Stimulated activated CD4-positive, alpha-beta T cell treated with anti-CD3 and anti-CD28 coated beads, TNF-alpha, amount 100 ng/mL, for 24 hours (primary cell): ENCODE results near the gene ITCH.
"Not testable (repeated sequence)": the region's sequence is repeated elsewhere in the genome, so short reads cannot be mapped to it uniquely, and the experiment has no call there.

Experiments
- DNase-seq, 3 experiments: peaks; one replicate each; pipeline ENCODE4 v3.0.0-alpha.2; 2020; ENCODE audit warnings: low read depth in 3 of 3

The ITCH gene

DNA sequence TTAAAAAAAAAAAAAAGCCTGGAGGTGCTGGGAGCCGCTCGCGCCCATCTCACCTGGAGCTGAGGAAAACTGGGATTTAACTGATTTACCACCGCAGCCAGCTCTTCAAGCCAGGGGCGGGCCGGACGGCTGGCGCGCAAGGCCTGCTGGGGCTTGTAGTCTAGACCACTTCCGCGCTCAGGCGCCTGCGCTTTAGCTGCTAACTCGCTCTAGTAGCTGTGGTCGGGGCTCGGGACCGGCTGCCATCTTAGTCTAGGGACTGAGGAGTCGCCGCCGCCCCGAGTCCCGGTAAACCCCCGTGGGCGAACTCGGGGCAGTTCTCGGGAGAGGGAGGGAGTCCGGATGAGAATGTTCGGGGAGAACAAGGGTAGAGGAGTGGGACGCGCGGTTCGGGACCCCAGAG lies at the start of gene ITCH:
ITCH (plus strand) TSS at position 212 of the 403 bp plus-strand sequence. CDS start 30,539 bp downstream, outside the sequence.
- peak; percentile 81 to 91 (median 85) for DNase-seq

DNA sequence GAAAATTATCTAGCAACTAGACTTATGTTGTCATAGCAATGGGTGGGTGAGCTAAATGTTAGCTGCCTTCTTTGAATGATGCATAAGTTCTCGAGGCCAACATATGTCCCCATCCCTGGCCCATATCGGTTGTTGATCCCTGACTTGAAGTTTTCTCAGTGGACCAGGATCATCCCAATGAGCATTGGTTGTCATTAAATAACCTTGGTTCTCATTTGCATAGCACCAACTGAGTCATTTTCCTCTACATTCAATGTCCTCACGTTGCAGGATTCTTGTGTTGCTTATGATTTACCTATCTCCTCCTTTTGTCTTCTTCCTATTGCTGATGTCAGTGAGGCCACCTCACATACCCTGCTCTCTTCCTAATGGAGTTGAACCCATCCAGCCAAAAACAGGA lies 47.8 kb upstream of the ITCH start:
- no peak for DNase-seq

DNA sequence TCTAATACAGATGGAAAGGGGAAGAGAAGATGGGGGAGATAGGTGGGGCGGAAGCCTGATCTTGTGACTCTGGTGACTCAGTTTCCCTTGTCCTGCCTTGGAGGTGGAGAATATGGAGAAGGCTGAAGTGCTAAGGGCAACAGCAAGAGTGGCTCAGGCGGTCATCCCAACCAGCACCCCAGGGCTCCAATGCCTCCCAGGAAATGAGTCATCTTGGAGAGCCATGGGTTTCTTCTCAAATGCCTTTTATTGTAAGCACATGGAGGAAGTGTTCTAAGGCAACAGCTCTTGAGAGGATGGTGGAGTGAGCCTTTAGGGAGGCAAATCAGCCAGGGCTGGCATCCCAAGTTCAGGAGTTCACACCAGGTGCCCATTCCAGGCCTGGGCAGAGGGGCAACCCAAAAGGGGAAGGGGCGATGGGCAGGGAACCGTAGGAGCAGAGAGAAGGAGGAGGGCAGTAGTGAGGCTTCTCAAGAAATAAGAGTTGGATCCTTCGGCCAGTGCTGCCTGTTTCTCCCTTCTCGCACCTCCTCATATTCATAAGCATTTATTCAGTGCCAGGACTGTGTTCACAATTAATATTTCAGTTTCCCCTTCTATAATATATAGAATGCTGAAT lies 46.8 kb upstream of the ITCH start:
- DNase-seq, result no peak

DNA sequence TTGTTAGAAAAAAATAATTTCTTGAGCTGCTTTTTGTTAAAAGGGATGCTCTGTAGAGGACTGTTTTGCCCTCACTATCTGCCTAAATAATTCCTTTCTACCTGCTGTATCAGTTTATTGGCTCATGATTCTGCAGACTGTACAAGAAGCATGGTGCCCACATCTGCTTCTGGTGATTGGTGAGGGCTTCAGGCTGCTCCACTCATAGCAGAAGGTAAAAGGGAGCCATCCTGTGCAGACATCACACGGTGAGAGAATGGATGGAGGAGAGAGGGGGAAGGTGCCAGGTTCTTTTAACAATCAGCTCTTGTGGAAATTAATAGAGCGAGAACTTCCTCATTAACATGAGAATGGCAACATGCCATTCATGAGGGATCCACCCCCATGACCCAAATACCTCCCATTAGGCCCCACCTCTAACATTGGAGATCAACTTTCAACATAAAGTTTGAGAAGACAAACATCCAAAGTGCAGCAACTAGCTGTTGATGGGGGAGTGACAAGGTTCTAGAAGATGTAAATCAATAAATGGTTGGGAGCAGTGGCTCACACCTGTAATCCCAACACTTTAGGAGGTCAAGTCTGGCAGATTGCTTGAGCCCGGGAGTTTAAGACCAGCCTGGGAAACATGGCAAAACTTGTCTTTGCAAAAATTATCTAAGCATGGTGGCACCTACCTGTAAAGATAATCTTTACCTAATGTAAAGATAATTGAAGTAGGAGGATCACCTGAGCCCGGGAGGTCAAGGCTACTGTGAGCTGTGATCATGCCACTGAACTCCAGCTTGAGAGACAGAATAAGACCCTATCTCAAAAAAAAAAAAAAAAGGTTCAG lies 44.2 kb upstream of the ITCH start:
- DNase-seq, result no peak

DNA sequence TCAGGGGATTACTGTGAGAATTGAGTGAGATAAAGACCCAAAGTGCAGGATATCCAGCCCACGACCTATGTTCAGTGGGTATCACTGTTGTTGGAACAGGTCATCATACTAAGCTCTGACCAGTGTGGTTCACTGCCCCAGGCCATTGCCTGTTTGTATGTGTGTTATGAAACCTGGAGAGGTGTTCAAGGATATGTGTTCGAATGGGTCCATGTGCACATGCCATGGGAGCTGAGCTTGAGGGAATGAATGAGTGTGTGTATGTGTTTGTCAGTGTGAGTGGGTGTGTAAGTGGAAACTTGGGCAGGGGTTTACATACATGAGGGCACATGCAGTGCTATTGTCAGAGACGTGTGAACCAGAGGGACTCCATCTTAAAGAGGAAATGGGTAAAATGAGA lies 42.2 kb upstream of the ITCH start:
- no peak for DNase-seq

DNA sequence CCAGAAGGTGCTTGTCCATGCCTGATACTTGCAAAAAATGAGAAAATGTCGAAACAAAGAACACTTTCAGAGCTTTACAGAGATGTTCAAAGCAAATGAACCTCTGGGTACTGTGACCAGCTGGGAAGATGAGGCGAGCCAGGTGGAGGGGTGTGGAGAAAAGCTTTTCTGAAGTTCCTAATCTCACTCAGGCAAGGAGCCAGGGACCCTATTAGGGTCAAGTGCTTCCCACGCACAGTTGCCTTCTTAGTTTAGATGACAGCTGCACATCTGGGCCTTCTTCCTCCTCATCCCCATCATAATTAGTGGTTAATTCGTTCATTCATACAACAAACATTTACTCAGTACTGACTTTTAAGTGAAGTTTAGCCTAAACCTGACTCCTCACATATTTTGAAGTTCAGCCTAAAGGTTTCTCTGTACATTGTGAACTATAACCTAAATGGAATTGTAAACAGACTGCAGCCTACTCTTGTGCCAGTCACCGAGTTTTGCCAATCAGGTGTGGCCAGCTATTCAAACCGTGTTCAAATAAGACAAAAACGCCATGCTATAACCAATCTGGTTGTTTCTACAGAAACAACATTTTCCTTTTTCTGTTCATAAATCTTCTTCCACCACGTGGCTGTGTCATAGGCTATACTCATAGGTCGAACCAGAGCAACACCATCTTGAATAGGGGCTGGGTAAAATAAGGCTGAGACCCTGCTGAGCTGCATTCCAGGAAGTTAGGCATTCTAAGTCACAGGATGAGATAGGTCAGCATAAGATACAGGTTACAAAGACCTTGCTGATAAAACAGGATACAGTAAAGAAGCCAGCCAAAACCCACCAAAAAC lies 40.6 kb upstream of the ITCH start:
- no peak for DNase-seq

DNA sequence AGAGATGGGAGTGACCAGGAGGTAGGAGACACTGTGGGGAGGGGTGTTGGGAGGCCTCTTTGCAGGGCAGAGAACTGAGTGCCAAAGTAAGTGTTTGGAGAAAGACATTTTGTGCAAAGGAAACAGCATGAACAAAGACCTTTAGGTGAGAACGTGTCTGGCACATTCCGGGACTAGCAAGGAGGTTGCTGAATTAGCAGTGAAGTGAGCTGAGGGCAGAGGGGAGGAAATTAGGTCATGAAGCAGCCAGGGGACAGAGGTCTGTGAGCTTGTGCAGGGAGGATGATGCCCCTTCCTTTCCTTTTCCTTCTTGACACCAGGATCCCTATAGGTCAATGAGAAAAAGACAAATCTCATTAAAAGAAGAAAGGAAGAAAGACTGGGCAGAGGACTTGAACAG lies 38.5 kb upstream of the ITCH start:
- no peak for DNase-seq

DNA sequence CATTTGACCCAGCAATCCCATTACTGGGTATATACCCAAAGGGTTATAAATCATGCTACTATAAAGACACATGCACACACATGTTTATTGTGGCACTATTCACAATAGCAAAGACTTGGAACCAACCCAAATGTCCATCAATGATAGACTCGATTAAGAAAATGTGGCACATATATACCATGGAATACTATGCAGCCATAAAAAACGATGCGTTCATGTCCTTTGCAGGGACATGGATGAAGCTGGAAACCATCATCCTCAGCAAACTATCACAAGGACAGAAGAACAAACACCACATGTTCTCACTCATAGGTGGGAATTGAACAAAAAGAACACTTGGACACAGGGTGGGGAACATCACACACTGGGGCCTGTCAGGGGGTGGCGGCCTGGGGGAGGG lies 34.9 kb upstream of the ITCH start:
- DNase-seq, result not testable (repeated sequence)

DNA sequence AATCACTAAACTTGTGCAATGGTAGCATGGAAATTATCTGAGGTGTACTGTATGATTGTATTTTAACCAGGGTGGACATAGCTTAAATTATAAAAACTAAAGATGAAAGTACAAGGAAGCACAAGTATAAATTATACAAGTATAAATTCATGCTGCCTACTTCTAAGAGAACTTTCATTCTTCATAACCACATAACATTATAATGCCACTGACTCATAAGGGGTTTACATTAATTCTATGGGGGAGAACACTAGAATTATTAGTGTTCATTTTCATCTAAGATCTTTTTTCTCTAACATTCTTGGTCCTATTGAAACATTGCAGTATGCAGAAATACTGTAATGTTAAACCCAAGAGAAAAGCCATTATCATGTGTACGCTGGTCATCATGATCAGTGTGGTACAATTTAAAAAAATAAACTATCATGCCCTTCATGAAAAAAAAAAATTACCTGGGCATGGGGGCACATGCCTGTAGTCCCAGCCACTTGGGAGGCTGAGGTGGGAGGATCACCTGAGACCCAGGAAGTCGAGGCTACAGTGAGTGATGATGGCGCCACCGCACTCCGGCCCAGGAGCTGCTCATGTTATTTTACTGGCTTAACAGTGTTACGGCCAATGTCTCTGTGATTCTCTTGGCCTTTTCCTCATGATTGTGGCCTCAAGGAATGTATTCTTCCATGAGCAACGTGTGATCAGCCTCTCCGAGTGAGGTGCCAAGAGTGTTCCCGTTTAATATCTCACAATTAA lies 34.0 kb upstream of the ITCH start:
- no peak for DNase-seq

DNA sequence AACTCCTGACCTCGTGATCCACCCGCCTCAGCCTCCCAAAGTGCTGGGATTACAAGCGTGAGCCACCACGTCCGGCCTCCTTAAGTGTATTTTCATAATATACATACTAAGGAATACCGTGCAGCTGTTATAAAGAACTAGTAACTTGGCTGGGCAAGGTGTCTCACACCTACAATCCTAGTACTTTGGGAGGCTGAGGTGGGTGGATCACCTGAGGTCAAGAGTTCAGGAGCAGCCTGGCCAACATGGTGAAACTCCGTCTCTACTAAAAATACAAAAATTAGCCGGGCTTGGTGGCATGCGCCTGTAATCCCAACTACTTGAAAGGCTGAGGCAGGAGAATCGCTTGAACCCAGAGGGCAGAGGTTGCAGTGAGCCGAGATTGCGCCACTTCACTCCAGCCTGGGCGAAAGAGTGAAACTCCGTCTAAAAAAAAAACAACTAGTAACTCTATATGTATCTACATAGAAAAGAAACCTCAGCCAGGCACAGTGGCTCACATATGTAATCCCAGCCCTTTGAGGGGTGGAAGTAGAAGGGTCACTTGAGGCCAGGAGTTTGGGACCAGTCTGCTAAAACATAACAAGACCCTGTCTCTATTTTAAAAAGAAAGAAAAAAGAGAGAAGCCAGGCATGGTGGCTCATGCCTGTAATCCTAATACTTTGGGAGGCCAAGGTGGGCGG lies 32.1 kb upstream of the ITCH start:
- not testable (repeated sequence) for DNase-seq

DNA sequence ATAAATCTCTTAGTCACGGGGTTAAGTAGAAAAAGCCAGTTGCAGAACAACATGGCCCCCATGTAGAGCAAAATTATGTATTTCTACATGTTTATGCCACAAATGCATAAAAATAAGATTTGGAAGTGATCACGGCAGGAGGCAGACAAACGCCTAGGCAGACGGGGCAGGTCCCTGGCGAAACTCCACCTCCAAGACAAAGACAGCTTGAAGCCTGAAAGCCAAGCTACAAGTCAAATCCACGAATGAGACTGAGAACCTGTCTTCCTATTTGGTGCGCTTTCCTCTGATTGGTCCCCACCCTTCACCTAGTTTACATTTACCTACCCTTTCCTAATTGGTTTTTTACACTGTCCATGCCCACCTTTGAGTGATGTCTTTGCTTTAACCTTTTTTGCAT lies 31.2 kb upstream of the ITCH start:
- DNase-seq, result no peak

DNA sequence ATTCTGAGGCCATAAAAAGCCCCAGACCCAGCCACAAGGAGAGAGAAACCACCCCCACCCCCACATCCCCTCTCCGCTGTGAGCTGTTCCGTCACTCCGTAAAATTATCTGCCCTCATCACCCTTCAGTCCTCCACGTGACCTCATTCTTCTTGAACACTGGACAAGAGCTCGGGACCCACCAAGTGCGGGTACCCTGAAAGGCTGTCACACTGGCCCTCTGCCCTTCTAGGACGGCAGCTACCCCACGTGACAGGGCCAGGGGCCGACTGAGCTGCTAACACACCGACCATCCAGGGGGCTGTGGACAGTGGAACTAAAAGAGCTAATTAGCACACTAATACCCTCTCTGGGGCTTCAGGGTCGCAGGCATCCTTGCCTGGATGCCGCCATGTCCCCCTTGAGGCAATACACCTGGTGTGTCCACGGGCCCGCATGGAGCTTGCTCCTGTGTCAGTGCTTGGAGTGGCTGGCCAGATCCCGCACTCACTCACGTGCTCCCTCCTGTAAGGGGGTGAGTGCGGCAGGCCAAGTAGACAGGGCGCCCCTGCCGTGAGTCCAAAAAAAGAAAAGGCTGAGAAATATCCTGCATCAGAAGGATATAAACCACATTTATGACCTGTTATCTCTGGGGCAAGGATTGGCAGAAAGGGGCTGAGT lies 30.7 kb upstream of the ITCH start:
- DNase-seq, result no peak

DNA sequence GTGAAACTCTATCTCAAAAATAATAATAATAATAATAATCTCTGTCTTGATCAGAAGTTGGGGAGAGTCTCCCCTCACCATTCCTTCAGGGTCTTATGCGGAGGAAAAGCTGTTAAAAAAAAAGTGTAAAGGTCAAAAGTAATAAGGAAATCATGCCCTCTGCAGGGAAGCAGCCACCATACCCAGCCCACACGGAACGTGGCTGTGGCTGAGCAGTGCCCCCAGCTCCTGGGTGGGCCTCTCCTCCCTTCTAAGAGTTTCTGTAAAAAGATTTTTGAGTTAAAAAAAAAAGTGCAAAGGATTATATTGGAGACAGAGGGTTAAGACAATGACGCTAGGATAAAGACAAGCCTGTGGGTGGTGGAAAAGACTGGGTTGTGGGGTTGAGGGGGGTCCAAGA lies 29.3 kb upstream of the ITCH start:
- DNase-seq, result no peak

DNA sequence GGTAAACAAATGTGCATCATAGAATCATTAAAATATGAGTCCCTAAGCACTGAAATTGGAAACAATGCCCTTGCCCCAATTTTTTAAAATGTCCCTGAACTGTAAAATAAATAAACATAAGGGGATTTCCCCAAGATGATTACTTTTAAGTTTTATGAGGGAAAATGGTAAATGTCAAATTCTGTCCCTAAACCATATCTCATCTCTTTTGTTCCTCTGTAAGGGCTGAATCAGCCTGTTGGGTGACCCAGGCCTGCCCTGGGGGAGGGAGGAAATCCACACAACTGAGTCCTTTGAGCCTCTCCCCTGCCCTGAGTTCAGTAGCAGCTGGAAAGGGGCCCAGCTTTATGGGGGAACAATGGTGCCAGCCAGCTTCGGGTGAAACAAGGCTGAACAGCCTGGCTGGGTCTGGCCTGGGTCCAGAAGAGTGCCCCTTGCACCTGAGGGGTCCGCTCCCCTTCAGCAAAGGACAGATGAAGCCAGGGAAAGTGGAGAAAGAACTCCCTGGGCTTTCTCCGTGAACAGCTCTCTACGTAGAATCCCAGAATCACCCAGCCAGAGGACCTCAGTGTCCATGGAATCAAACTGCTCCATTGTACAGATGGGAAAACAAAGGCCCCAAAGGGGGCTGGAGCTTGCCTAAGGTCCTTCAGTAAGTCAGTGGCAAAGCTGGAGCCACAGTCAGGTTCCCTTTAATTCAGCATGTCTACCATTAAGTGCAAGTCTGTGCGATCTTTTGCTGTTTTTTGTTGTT lies 28.2 kb upstream of the ITCH start:
- no peak for DNase-seq

DNA sequence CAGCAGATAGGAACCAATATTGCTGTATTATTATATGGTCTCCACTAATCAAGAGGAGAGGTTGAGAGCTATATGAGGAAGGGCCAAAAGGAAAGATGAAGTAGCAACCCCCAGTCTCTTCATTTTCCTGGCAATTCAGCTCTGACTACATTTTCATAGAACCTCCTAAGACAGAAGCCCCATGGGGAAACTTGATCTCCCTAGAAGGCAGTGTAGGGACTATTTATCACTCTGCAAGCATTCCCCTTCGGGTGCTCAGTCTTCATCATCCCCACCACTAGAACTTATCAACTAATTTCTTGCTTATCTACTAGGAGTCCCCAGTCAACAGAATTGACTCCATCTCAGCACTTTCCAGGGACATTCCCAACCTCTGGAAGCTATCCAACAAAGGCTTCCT lies 25.5 kb upstream of the ITCH start:
- DNase-seq, result no peak

DNA sequence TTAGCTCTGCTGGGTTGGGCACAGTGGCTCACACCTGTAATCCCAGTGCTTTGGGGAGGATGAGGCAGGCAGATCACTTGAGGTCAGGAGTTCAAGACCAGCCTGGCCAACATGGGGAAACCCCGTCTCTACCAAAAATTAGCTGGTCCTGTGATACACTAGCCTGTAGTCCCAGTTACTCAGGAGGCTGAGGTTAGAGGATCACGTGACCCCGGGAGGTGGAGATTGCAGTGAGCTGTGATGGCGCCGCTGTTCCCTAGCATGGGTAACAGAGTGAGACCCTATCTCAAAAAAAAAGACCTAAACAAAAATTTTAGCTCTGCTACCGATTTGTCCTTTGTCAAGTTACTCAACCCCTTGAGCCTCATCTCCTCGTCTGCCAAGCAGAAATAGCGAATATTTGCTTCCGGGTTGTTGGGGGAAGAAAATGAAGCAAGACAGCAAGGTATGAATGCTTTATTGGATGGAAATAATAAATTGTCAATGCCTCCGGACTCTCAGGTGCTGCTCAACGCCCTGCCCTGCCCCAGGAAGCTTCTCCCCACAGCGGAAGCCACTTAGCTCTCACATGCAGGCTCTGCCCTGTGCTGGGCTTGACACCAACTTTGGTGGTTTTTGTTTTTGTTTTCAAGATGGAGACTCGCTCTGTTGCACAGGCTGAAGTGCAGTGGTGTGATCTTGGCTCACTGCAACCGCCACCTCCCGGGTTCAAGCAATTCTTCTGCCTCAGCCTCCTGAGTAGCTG lies 24.9 kb upstream of the ITCH start:
- no peak for DNase-seq

DNA sequence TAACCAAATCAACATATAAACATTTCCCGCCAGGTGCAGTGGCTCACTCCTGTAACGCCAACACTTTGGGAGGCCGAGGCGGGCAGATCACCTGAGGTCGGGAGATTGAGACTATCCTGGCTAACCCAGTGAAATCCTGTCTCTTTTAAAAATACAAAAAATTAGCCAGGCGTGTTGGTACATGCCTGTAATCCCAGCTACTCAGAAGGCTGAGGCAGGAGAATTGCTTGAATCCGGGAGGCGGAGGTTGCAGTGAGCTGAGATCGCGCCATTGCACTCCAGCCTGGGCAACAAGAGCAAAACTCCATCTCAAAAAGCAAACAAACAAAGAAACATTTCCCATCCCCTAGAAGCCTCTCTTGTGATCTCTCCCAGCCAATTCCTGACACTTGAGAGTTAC lies 22.3 kb upstream of the ITCH start:
- DNase-seq, result not testable (repeated sequence)

DNA sequence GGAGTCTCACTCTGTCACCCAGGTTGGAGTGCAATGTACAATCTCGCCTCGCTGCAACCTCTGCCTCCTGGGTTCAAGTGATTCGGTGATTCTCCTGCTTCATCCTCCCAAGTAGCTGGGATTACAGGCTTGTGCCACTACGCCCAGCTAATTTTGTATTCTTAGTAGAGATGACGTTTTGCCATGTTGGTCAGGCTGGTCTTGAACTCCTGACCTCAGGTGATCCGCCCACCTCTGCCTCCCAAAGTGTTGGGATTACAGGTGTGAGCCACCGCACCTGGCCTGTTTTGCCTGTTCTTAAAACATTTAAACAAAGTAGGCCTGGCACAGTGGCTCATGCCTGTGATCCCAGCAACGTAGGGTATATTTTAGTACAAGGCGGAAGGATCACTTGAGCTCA lies 21.9 kb upstream of the ITCH start:
- DNase-seq, result not testable (repeated sequence)
